HG02970 (cell line): ENCODE data around the gene OR1N2.
"Not testable (repeated sequence)": the region's sequence is repeated elsewhere in the genome, so short reads cannot be mapped to it uniquely, and the experiment has no call there.

ENCODE experiments used
- ATAC-seq: cut with Tn5 transposase; IDR thresholded peaks from one replicate; pipeline ENCODE4 v1.9.1; 2021; ENCODE audit warnings: mild to moderate bottlenecking, moderate library complexity, moderate number of reproducible peaks; ENCODE audit not compliant: unreplicated experiment, low FRiP score

OR1N2 gene, protein sequence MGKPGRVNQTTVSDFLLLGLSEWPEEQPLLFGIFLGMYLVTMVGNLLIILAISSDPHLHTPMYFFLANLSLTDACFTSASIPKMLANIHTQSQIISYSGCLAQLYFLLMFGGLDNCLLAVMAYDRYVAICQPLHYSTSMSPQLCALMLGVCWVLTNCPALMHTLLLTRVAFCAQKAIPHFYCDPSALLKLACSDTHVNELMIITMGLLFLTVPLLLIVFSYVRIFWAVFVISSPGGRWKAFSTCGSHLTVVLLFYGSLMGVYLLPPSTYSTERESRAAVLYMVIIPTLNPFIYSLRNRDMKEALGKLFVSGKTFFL

DNA sequence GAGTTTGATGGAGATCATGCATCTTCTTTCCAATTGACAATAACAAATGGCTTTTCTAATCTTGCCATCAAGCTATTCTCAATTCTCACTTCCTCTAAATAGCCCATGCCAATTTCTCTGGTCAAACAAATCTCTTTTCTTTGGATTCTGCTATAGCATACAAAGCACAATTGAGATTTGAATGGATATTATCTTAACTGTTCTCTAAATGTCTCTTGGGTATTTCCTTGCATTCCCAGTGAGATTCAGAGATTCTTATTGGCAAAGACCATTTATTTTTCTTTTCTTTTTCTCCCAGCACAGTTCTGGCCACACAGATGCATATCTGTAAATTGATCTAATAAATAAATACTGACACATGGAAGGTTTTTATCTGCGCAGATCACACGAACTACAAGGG lies at the start of gene OR1N2:
Gene OR1N2, plus strand, starts transcription at position 301 of the 400 bp plus-strand sequence. CDS start 100 bp downstream, outside the sequence.
- ATAC-seq: no peak

DNA sequence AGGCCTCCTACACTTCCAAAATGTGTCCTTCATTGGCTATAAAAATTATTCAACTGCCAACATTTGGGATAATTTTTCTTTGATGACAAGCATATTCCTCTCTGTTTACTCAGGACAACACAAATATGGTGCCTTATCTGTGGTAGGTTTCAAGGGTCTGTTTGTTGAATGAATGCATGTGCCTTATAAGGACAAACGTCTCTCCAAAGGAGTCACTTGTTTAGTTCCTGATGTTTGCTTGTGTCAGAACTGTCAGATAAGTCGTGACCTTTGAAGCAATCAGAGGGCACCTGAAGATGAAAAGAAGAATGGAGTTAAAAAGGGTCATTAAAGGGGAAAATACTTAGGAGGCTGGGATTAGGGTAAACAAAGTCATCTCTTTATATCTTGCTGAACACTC lies 45.9 kb upstream of the OR1N2 start:
- ATAC-seq: no peak

DNA sequence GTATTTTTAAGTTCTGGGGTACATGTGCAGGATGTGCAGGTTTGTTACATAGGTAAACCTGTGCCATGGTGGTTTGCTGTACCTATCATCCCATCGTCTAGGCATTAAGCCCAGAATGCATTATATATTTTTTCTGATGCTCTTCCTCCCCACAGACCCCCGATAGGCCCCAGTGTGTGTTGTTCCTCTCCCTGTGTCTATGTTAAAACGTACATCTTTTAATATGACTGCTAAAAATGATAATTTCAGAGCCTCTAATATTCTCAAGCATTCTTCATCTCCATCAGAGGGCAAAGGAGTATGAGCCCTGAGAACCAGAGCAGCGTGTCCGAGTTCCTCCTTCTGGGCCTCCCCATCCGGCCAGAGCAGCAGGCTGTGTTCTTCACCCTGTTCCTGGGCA lies 42.4 kb upstream of the OR1N2 start, which contains the start of gene OR1J2:
Gene OR1J2, plus strand, starts transcription at position 301 of the 400 bp plus-strand sequence. Its CDS starts 0 bp downstream, at position 301.
- ATAC-seq: no peak

DNA sequence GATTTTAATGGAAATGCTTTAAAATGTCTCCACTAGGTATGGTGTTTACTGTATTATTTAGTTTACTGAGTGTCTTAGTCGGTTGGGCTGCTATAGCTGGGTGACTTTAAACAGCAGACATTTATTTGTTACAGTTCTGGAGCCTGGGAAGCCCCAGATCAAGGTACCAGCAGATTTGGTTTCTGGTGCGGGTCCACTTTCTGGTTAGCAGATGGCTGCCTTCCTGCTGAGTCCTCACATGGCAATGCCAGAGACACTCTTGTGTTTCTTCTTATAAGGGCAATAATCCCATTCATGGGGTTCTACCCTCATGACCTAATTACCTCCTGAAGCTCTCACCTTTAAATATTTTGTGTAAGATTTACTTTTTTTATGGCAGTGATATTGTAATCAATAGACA lies 34.7 kb upstream of the OR1N2 start:
- no peak for ATAC-seq

DNA sequence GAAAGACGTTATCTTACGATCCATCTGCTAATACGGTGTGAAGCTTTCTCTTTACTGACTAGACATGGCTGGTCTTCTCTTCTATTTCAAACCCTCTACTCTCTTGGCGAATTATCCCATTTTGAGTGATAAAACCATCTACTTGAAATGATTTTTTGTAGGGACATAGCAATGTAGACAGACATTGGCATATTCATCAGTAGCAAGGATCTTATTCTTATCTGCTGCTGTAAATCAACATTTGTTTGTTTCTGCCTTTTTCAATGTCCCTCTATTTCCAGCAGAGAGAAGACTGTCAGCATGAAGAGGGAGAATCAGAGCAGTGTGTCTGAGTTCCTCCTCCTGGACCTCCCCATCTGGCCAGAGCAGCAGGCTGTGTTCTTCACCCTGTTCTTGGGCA lies 34.1 kb upstream of the OR1N2 start, which contains the start of gene OR1J4:
Gene OR1J4, plus strand, starts transcription at position 301 of the 400 bp plus-strand sequence. Its CDS starts 0 bp downstream, at position 301.
- no peak for ATAC-seq

DNA sequence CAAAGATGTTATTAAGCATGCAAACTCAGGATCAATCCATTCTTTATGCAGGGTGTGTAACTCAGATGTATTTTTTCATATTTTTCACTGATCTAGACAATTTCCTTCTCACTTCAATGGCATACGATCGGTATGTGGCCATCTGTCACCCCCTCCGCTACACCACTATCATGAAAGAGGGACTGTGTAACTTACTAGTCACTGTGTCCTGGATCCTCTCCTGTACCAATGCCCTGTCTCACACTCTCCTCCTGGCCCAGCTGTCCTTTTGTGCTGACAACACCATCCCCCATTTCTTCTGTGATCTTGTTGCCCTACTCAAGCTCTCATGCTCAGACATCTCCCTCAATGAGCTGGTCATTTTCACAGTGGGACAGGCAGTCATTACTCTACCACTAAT lies 33.5 kb upstream of the OR1N2 start:
- ATAC-seq: no peak

DNA sequence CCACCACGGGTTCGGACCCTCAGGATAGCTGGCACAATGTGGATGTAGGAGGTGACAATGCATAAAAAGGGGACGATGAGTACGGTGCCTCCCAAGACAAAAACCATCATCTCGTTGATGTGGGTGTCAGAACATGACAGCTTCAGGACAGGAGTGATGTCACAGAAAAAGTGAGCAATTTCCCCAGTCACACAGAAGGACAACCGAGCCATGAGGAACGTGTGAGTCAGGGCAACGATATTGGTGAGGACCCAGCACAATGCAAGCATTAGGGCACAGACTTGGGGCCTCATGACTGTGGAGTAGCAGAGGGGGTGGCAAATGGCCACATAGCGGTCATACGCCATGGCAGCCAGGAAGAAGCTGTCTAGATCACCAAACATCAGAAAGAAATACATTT lies 26.3 kb upstream of the OR1N2 start:
- no peak for ATAC-seq

DNA sequence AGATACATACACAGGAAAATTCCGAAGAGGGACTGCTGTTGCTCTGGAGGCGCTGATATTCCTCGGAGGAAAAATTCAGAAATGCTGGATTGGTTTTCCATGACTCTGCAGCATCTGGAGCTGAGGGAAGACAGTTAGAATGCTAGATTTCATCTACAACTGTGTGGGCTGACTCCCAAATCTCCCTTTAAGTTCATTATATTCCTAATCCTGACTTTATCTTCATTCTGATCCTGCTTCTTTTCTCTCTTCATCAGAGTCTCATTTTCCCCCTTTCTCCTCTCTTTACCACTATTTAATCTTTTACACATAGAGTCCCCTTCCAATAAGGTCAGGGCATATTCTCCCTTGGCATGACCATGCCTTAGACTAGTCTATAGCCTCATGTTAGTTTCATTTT lies 25.7 kb upstream of the OR1N2 start, which contains the start of gene OR1N1:
Gene OR1N1, minus strand, starts transcription at position 101 of the 400 bp plus-strand sequence. Its CDS starts 0 bp downstream, at position 101.
- ATAC-seq: no peak

DNA sequence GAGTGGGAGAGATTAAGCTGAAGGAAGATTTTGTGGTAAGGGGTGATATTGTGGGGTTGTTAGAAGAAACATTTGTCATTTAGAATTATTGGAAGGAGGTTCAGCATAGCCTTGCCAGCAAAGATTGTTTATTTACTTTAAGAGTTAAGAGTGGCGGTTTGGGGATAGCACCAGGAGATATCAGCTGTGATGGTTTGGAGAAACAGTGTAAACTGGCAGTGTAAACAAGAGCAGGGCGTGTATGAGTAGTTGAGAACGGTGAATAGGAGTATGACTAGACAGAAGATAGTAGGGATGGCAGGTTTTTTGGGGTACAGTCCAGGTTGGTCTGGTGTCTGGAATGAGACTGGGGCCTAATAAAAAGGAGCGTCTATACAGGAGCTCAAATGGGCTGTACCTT lies 21.8 kb upstream of the OR1N2 start:
- ATAC-seq: not testable (repeated sequence)

DNA sequence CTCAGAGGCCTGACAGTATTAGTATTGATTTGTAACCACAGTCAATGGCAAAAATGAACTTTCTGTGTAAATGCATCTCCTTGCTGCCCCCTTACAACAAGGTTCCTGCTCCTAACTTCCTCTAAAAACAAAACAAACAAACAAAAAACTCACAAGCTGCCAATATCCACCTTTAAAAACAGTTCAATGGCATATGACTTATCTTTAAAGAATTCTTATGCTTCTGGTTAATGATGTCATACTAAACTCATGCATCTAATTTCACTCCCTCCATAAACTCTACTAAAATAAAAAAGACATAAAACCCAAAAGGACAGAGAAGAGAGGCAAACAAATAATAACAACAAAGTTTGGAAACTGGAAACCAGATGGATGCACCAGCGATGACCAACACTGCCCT lies 16.8 kb upstream of the OR1N2 start:
- no peak for ATAC-seq

DNA sequence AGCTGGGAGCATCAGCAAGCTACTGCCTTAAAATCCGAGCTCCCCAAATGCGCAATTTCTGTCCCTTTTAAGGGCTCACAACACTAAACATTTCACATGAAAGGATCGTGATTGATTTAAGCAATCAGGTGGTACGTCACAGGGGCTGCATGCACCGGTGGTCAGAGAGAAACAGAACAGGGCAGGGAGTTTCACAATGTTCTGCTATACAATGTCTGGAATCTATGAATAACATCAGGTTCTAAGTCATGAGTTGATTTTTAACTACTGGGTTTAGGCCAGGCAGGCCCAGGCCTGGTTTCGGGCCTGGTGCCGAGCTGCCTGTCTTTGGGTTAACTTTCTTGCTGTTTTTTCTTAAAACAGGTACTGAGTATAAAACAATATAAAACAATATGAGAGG lies 15.8 kb upstream of the OR1N2 start:
- not testable (repeated sequence) for ATAC-seq

DNA sequence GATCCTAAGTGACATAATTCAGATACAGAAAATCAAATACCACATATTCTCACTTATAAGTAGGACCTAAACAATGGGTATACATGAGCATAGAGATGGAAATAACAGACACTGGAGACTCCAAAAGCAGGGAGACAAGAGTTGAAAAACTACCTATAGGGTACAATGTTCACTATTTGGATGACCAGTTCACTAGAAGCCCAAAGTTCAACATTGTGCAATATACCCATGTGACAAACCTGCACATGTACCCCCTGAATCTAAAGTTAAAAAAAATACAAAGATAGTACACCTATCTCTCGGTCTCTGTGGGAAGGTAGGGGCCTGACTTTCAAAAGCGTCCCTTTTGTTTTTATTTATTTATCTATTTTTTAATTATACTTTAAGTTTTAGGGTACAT lies 14.2 kb upstream of the OR1N2 start:
- ATAC-seq: no peak

DNA sequence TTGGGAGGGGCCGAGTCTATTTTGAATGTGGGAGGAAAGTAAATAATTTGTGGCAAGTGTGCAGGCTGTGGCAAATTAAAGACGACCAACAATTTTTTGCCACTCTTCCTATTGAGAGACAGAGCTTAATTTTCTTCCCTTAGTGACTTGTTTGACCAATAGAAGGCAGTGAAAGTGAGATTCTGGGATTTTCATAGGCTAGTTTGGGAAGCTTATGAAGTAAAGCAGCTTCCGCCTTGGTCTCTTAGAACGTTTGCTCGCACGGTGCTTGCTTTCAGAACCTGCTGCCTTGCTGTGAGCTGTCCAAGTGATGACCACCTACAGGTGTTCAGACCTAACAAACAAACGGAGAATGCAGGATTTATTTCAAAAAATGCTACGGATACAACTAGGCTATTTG lies 6.7 kb upstream of the OR1N2 start:
- no peak for ATAC-seq

DNA sequence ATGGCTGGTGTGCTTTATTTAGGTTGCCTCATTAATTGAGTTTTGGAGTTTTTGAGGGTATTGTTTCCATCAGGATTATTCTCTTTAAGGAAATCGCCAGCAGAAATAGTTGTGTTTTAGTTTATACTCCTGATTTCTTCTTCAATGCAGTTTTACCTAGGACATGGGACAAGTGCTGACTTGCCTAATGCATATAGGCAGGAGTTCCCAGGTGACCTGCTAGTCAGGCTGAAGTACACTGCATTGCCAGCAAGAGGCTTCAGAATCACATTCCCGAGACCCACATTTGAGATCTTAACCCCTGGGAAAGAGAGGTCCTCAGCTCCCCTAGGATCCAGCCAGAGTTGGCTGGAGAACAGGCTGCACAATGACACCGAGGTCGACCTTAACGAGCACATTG lies 1.5 kb upstream of the OR1N2 start:
- ATAC-seq: no peak

DNA sequence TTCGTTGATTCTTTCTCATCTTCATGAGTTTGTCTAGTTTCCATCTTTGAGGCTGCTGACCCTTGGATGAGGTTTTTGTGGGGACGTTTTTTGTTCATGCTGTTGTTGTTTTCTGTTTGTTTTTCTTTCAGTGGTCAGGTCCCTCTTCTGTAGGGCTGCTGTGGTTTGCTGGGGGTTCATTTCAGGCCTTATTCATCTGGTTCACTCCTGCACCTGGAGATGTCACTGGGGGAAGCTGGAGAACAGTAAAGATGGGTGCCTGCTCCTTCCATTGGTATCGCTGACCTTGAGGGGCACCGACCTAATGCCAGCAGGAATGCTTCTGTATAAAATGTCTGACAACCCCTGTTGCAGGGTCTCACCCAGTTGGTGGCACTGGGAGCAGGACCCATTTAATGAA lies 8.5 kb downstream of the OR1N2 start:
- ATAC-seq: no peak

DNA sequence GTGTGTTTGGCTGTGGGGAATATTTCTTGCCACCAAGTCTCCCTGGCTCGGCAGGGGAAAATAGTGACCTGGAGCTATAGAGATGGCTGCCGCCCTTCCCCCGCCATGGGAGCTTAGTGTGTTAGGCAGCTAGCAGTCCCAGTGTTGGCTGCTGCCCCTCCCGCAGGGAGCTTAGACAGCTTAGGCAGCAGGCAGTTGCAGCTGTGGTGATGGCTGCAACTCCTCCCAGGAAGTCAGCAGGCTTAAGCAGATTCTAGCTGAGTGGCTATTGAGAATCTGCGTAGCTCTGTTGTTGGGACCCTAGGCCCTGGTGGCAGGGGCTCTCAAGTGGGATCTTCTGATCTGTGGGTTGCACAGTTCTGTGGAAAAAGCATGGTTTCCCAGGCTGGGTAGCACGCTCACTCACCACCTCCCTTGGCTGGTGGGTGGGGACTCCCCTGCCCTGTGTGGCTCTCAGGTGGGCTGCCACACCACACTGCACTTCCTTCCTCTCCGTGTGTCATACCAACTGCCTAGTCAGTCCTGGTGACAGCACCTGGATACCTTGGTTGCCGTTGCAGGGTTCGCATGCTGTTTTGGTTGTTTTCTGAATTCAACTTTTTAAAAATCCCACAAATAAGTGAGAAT lies 9.3 kb downstream of the OR1N2 start:
- no peak for ATAC-seq

DNA sequence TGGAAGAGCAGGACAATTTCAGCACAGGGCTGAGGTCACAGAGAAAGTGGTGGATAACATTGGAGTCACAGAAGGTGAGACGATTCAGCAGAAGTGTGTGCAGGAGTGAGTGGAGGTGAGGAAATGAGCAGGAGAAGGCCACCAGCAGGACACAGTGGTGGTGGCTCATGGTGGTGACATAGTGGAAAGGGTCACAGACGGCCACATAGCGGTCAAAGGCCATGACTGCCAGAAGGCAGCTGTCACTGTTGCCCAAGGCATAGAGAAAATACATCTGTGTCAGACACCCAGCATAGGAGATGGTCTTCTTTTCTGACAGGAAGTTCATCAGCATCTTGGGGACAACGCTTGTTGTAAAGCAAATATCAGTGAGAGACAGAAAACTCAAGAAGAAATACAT lies 15.0 kb downstream of the OR1N2 start:
- no peak for ATAC-seq

DNA sequence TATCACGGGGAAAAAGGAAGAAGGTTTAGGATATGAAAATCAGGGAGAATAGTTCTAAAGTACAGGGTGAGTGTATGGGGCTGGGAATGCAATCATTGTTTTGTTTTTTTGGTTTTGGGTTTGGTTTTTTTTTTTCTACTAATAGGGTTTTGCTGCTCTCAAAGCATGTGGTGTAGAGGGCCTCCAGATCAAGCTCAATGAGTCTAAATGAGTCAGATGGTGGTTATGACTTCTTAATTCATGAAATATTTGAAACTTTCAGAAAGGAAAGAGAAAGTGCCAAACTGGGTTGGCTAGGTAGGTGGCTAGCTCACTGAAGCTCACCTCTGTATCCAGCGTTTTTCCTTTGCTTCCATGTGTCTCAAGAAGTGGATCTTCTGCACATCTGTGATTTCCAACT lies 19.5 kb downstream of the OR1N2 start:
- ATAC-seq: no peak

DNA sequence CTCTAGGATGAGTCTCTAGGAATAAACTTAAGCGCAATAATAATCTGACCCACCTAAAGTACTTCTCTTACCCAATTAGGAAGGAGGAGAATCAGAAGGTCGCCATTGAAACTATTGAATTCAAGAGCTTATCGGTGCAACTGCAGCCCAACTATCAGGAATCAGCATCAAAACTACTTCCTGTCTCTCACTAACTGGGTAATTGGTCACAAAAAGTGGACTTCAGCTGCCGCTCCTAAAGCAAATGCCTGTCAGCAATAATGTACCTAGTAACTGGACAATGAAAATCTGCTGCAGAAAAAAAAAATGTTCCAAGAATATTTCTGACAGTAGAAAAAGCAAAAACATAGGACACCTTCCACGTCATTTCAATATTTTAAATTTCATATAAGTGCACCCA lies 27.0 kb downstream of the OR1N2 start:
- no peak for ATAC-seq

DNA sequence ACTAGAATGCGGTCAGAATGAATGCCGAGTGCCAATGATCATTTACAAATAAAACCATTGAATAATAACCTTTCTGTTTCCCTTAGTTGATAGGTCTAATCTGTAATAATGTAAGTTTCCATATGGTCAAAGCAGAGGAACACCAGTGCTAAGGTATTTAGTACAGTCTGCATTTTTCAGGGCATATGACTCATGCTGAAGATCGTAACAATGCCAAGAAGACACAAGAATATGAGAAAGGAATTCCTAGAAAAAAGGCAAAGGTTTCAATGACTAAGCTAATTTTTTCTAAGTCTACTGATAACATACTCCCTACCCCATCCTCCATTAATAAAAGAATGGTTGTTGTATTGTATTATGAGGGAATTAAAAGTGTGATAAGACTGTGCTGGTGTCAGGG lies 27.4 kb downstream of the OR1N2 start:
- no peak for ATAC-seq

DNA sequence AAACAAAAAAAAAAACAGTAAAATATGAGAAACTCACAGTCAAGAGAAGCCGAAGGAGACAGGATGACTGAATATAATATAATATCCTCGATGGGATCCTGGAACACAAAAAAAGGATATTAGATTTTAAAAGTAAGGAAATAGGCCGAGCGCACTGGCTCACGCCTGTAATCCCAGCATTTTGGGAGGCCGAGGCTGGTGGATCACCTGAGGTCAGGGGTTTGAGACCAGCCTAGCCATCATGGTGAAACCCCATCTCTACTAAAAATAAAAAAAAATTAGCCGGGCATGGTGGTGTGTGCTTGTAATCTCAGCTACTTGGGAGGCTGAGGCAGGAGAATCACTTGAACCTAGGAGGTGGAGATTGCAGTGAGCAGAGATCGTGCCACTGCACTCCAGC lies 30.4 kb downstream of the OR1N2 start, which contains the start of gene OR1L8:
Gene OR1L8, minus strand, starts transcription at position 101 of the 400 bp plus-strand sequence. CDS start 14,907 bp downstream, outside the sequence.
- not testable (repeated sequence) for ATAC-seq
